ENCODE measurements around the gene TCEAL1.
"Not testable (repeated sequence)": the region's sequence is repeated elsewhere in the genome, so short reads cannot be mapped to it uniquely, and the experiment has no call there.

TCEAL1 gene

DNA sequence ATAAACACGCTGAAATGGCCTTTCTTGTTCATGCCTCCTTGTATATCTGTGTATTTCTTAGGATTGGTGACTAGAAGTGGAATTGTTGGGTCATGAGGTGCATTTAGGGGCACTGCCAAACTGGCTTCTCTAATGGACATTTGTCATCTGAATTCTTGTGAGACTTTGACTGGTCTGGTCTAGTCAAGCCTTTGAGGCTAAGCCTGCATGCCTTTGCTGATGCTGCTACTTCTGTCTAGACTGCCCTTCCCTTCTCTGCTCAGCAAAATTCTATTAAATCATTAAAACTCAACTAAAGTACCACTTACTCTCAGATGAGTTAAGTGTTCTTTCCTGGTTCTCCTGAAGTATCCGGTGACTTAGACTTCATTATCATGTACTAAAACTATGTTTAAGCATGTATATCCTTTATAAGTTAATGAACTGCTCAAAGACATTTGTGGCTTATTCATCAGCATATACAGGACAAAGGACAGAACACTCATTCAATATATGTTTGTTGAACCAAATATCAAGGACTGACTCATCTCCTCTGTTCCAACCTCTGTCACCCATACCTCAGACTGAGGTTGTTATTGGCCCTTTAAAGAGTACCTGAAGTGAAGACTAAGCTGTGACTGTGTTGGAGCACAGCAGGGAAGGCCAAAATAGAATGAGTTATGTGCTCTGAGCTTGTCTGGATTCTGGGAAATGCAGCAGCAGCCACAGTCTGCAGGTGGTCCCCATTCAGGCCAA, 9.0 kb downstream of the TCEAL1 start:
- no peak for DNase-seq

DNA sequence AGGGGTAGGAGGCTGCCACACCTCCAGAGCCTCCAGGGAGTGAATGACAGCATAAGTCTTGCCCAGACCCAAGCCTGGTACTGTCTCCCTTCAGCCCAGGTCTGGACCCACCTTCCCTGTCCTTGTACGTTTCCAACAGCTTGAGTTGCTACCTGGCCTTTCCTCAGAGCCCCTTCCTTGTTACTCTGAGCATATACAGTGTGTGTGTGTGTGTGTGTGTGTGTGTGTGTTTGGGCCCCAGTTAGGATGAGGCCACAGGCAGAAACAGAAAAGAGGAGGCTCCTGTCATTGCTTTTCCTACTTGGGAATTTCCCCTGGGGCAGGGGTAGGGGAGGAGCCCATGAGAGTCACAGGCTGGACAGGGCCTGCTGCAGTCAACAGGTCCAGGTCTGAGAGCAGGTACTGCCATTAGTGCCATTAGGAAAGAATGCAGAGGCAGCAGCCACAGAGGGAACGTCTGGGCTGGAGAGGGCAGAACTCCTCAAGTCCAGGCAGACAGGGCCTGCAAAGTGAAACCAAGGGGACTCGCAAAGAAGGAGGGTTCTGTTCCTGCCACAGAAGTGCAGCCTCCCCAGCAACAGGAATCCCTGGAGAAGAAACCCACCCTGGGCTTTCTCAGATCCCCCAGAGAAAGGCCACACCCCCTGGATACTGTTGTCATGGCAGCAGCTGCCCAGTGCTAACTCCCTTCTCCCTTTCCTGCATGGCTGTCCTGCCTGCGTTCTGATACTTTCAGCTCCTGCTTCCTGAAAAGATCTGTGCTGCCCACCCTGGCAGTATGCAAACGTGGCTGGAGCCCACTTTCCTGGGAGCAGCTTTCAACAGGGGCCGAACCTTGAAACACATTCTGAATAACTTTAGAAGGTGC, 9.9 kb downstream of the TCEAL1 start:
- not testable (repeated sequence) for DNase-seq

DNA sequence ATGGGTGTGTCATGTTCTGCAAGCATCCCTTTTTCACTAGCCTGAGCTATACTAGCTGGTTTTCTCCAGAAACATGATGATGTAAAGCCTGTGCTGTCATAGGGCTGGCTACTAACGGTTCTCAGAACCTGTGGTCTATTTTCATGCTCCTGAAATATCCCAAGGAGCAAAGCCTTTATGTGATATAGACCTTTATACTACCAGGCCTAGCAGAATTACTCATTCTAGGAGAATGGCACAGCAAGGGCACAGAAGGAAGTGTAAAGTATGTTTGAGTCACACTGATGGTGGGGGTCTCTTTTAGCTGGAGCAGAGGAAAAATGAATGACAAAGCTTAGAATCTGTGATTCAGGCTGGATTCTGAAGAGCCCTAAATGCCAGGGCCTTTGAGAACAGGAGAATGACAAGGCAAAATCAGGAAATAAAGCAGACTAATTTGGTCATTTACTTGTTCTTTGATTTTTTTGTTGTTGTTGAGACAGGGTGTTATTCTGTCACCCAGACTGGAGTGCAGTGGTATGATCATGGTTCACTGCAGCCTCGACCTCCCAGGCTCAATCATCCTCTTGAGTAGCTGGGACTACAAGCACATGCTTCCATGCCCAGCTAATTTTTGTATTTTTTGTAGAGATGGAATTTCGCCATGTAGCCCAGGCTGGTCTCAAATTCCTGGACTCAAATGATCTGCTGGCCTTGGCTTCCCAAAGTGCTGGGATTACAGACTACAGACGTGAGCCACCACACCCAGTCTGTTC, 11.8 kb downstream of the TCEAL1 start:
- no peak for DNase-seq

DNA sequence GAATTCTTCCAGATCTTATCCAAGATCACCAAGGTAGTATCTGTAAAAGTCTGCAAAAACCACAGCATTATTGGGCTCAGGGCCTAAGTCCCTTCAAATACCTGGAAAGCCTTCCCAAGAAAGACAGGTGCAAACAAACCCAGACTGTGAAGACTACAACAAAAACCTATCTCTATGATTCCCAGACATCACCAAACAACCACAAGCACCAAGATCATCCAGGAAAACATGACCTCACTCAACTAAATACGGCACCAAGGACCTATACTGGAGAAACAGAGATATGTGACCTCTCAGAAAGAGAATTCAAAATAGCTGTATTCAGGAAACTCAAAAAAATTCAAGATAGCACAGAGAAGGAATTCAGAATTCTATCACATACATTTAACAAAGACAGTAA, 15.3 kb downstream of the TCEAL1 start:
- no peak for DNase-seq

DNA sequence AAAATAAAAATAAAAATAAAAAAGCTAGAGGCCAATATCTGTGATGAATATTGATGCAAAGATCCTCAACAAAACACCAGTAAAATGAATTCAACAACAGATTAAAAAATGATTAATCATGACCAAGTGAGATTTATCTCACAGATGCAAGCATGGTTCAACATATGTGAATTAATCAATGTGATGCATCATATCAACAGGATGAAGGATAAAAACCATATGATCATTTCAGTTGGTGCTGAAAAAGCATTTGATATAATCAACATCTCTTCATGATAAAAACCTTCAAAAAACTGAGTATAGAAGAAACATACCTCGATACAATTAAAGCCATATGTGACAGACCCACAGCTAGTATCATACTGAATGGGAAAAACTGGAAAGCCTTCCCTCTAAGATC, 18.9 kb downstream of the TCEAL1 start:
- DNase-seq: no peak

DNA sequence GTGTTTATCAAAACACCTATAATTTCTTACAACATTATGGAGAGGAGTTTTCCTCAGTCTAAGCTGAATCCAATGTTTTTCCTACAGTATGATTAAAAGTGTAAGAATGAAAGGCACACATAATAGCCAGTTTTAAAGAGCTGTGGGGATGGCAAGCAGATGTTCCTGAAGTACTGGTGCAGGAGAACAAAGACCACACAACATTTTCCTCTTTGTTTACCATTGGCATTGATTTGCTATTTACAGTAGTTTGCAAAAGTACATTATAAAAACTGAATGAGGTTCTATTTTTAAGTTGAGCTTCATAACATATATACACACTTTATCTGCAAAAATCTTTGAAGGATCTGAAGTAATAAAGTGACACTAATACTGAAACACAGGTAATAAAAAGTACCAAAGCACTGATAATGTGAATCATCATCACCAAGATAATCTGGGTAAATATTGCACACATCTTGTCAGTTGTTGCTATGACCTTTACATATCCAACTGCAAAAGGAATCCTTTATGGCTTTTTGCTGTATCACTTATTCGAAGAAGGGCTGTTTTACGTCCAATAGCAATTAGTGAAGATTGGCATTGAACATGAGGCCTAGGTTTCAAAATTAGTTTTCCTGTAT, 22.5 kb downstream of the TCEAL1 start:
- DNase-seq: no peak

DNA sequence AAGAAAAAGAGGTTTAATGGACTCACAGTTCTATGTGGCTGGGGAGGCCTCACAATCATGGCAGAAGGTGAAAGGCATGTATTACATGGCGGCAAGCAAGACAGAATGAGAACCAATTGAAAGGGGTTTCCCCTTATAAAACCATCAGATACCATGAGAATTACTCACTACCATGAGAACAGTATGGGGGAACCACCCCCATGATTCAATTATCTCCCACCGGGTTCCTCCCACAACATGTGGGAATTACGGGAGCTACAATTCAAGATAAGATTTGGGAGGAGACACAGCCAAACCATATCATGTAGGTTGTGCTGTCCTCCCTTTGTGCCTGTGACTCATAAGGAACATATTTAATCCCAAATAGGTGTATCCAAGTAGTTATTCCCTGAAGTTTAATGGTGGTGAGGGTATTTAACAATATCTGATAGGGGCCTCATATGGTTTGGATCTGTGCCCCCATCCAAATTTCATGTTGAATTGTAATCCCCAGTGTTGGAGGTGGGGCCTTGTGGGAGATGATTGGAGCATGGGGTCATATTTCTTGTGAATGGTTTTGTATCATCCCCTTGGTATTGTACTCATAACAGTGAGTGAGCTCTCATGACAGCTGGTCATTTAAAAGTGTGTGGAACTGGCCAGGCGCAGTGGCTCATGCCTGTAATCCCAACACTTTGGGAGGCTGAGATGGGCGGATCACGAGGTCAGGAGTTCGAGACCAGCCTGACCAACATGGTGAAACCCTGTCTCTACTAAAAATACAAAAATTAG, 26.6 kb downstream of the TCEAL1 start:
- DNase-seq: not testable (repeated sequence)

DNA sequence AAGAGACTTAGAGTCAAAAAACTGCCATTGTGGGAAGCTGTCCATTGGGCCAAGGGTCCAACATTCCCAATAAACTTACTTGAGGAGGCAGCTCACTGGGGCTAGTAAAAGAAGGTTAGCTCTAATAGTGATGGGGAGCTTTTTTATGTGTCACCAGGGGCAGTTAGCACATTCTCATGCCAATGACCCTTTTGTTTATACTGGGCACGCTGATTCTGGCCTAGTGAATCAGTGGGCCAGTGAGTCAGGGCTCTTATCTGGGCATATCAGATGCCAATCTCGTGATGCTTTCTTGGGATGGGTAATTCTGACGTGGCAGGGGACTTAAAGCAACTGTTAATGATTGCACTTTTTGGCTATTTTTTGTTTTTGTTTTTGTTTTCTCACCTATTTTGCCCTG, 27.8 kb downstream of the TCEAL1 start:
- DNase-seq: no peak

DNA sequence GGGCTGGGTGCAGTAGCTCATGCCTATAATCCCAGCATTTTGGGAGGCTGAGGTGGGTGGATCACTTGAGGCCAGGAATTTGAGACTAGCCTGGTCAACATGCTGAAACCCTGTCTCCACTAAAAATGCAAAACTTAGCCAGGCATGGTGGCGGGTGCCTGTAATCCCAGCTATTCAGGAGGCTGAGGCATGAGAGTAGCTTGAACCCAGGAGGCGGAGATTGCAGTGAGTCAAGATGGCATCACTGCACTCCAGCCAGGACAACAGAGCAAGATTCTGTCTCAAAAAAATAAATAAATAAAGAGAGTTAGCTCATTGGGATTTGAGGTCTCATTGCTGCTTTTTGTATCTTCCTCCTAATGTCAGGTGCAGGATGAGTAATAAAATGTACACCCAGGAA, 28.3 kb downstream of the TCEAL1 start:
- DNase-seq: not testable (repeated sequence)

DNA sequence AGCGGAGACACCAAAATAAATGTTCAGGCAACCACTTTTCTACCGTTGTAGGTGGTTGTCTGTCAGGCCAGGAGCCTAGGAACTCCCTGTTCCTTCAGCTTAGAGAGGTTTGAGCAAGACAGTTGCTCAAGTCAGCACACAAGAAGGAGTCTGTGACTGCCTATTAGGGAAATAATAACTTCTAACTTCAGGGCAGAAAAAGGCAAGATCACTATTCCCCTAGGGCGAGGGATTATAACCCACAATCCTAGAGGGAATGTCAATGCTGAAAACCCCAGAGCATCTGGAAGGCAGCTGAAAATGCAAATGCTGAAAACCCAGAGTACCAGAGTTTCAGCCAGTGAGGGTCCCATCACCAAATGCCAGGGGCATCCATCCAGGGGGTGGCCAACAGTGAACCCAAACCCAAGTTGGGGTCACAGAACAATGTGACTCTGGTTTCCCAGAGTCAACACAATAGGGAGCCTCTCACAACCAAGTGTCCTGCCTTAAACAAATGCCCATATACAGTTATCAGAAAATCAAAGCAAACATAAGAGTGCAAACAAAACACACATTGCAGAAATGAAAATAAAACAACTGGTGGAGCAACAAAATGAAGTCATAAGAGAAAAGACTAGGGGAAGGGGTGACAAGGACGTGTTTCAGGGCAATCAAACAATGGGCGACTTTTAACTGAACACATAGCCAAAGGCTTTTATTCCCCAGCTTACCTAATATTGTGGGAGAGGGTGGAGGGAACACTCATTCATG, 30.1 kb downstream of the TCEAL1 start:
- no peak for DNase-seq

DNA sequence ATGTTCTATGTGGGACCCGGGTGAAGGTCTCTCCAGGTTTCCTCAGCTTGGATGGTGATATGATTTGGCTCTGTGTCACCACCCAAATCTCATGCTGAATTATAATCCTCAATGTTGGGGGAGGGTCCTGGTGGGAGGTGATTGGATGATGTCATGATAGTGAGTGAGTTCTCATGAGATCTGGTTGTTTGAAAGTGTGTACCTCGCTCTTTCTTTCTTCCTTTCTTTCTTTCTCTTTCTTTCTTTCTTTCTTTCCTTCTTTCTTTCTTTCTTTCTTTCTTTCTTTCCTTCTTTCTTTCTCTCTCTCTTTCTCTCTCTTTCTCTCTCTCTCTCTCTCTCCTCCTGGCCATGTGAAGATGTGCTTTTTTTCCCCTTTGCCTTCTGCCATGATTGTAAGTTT, 30.7 kb downstream of the TCEAL1 start:
- not testable (repeated sequence) for DNase-seq

DNA sequence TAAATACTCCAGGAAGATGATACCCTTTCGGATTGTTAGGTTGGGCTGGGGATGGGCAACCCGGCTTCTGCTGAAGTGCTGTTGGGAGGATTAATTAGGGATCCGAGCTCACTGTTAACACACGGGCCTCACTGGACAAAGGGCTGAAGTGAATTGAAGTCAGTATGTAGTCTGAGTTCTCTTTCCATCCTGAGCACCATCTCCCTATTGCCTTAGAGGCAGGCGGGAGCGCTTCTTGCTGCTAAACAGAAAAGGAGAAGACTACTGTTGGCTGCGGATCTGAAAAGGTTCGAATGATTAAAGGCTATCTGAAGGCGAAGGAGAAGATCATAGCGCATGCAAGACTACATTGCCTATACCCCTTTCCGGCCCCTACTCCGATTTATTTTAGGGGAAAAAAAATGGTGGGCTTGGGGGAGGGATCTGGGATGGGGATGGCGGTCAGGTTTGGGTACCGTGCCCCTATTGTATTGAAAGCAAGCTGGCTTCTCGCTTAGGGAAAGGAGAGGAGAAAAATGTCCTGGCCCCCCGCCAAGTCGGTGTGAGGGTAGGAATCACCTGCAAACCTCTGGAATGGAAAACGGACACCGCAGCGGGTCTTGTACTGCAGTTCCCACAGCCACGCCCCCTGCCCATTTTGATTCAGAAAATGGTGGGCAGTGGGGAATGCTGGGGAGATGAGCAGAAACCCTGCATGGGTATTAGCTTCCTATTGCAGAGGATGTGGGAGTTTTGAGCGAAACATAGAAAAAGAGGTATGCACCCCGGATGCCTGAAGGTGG, 35.4 kb downstream of the TCEAL1 start:
- DNase-seq: no peak

DNA sequence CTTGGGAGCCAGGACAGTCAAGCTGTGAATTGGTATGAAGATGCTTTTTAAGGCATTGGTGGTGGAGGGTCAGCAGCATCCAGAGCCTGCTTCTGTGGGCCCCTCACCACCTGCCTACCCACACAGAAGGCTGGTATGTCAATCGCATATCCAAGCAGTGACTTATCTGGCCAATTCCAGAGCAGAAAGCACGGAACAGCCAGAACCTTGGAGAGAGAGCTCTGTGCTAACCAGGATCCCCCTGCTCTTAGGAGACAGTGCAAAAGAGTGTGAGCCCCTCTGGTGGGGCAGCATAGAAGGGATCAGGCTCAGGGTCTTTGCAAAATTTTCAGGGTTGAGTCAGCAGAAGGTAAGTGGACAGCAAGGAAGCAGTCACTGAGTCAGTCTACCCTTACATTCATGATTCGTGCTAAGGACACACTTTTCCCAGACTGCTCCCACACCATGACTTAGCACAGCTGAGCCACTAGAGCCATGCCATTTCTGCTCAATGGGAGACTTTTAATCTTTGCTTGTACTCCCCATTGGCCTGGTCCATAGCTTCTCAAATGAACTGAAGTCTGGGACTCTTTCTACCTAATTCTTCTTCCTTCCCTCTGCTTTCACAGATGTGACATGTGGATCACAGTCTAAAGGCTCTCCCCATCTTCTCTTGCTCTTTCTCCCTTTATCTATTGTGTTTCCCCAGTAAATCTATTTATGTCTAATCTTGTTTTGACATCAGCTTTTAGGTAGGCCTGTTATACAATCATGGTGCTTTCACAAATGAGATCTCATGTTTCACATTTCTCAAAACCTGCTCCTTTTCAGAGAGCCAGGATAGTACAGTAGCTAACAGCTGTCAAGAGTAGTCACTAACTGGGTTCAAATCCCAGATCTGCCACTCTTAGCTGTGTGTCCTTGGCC, 37.7 kb downstream of the TCEAL1 start:
- no peak for DNase-seq

DNA sequence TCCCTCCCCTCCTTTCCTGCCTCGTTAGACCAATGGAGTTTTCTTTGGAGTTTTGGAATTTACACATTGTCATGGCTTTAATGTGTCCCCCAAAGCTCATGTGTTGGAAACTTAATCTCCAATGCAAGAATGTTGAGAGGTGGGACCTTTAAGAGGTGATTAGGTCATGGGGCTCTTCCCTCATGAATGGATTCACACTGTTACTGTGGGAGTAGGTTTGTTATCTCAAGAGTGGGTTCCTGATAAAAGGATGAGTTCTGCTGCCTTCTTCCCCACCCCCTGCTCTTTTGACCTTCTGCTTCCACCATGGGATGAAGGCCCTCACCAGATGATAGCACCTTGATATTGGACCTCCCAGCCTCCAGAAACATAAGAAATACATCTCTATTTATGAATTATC, 41.0 kb downstream of the TCEAL1 start:
- DNase-seq: no peak

DNA sequence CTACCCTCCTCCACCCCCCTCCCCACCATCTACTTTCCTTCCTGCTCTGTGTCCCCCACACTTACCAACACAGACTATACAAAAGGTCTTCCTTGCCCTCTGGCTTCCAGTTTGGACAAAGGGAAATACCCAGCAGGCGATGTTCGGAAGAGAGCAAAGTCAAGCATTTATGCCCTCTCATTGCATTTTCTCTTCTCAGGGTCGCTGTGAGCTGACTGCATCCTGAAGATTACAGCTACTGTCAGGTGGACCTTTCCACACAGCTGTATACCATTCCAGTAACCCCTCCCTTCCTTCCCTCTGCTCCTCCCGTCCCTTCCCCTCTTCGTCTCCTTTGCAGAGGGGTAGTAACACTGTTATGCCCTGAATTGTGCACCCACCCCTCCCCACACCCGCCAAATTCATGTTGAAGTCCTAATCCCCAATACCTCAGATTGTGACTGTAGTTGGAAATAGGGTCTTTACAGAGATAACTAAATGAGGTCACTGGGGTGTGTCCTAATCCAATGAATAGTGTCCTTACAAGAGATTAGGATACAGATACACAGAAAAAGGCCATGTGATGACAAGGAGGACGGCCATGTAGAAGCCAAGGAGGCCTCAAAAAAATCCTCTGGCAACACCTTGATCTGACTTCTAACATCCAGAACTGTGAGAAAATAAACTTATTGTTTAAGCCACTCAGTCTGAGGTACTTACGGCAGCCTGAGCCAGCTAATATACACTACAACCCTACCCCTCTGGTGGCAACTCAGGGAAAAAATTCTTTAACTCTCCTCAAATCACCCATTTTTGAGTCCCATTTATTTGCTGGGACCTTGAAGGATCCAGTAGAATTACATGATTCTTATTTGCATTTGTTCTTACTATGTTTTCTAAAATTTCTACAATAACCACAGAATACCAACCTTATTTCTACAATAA, 46.0 kb downstream of the TCEAL1 start:
- no peak for DNase-seq

DNA sequence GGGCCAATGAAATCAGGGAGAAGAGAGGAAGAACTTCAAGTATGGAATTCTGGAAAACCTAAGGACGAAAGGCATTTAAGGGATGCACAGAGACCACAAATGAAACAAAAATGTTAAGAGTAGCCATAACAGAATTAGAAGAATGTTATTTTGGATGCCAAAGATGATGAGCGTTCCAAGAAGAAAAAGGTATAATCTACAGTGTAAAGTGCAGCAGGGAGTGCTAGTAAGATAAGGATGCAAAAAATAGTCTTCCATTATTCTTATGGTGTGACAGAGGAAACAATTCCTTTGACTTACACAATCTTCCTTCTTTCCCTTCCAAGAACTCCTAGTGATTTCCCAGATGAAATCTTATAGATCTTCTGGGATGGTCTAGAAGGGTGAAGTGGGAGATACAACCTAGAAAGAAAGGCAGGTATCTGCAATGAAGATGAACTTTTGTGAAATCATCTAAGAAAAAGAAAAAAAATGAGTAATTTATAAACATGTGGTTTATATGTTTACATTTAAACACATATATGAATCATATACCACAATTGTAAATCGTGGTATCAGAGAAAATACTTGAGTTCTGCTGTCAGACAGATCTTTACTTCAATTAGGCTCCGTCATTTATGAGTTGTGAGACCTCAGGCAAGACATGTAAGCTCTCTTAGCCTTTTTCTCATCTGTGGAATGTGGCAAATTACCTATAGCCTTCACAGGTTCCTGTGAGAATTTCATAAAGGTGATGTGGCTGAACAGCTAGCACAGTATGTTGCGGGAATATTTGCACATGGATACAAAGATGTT, 49.6 kb downstream of the TCEAL1 start:
- no peak for DNase-seq
